HepG2 (cell line): ENCODE measurements around the gene BATF2. TPM values are rescaled to one million over a fixed set of nuclear protein-coding genes. Genes with fewer than 3 reads are reported as not detected.

ENCODE experiments used
- AFF4 ChIP-seq: sonication (generic); formaldehyde crosslinking; IDR thresholded peaks from 2 replicates; pipeline ENCODE4 v1.4.0; 2020; ENCODE audit warnings: missing genetic modification reagents
- EEA1 ChIP-seq: sonication (generic); formaldehyde crosslinking; IDR thresholded peaks from 2 replicates; pipeline ENCODE4 v1.5.1; 2020; ENCODE audit warnings: mild to moderate bottlenecking, missing genetic modification reagents, borderline replicate concordance
- FIP1L1 ChIP-seq: fragments of 200-400 bp; formaldehyde crosslinking; IDR thresholded peaks from 2 replicates; pipeline ENCODE4 v1.6.1; 2018; ENCODE audit warnings: low read depth, mild to moderate bottlenecking, low read length, moderate library complexity, borderline replicate concordance; ENCODE audit not compliant: insufficient read depth
- KLF16 ChIP-seq, 2 experiments: sonication (generic) in 1 of 2; formaldehyde crosslinking in 1 of 2; IDR thresholded peaks; 2 replicates each; pipeline versions ENCODE4 v1.6.1 to v1.8.0; 2016 to 2023; ENCODE audit warnings: missing genetic modification reagents in 2 of 2, missing compliant biosample characterization in 1 of 2
- MEF2D ChIP-seq: sonication (generic); formaldehyde crosslinking; IDR thresholded peaks from 2 replicates; pipeline ENCODE4 v1.5.1; 2020; ENCODE audit warnings: mild to moderate bottlenecking, missing genetic modification reagents
- MNT ChIP-seq: fragments of 450-650 bp; IDR thresholded peaks from 2 replicates; pipeline ENCODE4 v1.6.1; 2016
- MXD4 ChIP-seq: IDR thresholded peaks from 2 replicates; pipeline ENCODE4 v1.6.1; 2016; ENCODE audit warnings: mild to moderate bottlenecking, missing biosample characterization, missing genetic modification reagents
- PTBP1 ChIP-seq: fragments of 200-400 bp; formaldehyde crosslinking; IDR thresholded peaks from 2 replicates; pipeline ENCODE4 v1.6.1; 2018; ENCODE audit warnings: low read length, low read depth; ENCODE audit not compliant: poor library complexity, severe bottlenecking
- REPIN1 ChIP-seq: sonication (generic); formaldehyde crosslinking; IDR thresholded peaks from 2 replicates; pipeline ENCODE4 v1.8.0; 2022; ENCODE audit warnings: missing genetic modification reagents, low read depth, mild to moderate bottlenecking, borderline replicate concordance
- SSRP1 ChIP-seq: IDR thresholded peaks from 2 replicates; pipeline ENCODE4 v1.6.1; 2016; ENCODE audit warnings: control low read depth
- TCF7 ChIP-seq: sonication (generic); IDR thresholded peaks from 2 replicates; pipeline ENCODE4 v1.6.1; 2016; ENCODE audit warnings: antibody characterized with exemption, low read depth
- ZBTB26 ChIP-seq: IDR thresholded peaks from 2 replicates; pipeline ENCODE4 v1.6.1; 2016; ENCODE audit warnings: missing compliant biosample characterization, missing genetic modification reagents, borderline replicate concordance
- ZNF530 ChIP-seq: sonication (generic); formaldehyde crosslinking; IDR thresholded peaks from 2 replicates; pipeline ENCODE4 v1.5.0; 2020; ENCODE audit warnings: low read depth, mild to moderate bottlenecking, missing genetic modification reagents
- ZNF710 ChIP-seq: sonication (generic); formaldehyde crosslinking; IDR thresholded peaks from 2 replicates; pipeline ENCODE4 v1.5.0; 2020; ENCODE audit warnings: mild to moderate bottlenecking, missing genetic modification reagents, borderline replicate concordance
- ZNF747 ChIP-seq: sonication (generic); formaldehyde crosslinking; IDR thresholded peaks from 2 replicates; pipeline ENCODE4 v1.8.1; 2023; ENCODE audit warnings: missing genetic modification reagents, mild to moderate bottlenecking, borderline replicate concordance
- polyA plus RNA-seq, 8 experiments: library from polyadenylated mRNA; depleted of rRNA in 3 of 8; stranded (reverse) in 7 of 8; unstranded in 1 of 8; fragments of >200 nt; fragmentation: Illumina TruSeq in 4 of 8; extraction: Trizol in 4 of 8; gene quantifications; 2 replicates each; pipeline versions ENCODE4 v1.2.1 to v1.2.3, GENCODE V29; 2011 to 2016; ENCODE audit warnings: low read depth in 4 of 8, missing spikeins in 1 of 8, mixed read lengths in 1 of 8; ENCODE audit not compliant: insufficient read depth in 1 of 8
- total RNA-seq, 5 experiments: library from RNA; depleted of rRNA; stranded (reverse); fragments of >200 nt; fragmentation: Illumina TruSeq; extraction: Trizol; gene quantifications; 2 replicates each; pipeline ENCODE4 v1.2.3, GENCODE V29; 2016; ENCODE audit warnings: low read depth in 1 of 5
- TF ChIP-seq, protein P1 (sequence below): sonication (generic); formaldehyde crosslinking; IDR thresholded peaks from 2 replicates; pipeline ENCODE4 v1.4.0; 2020; ENCODE audit warnings: missing genetic modification reagents

BATF2 gene
- total and polyA plus RNA-seq, 2 of the 13 experiments (the other 11 are each of a cell fraction or from before 2014, with no cell fraction given): 2.8 to 3.9 TPM

DNA sequence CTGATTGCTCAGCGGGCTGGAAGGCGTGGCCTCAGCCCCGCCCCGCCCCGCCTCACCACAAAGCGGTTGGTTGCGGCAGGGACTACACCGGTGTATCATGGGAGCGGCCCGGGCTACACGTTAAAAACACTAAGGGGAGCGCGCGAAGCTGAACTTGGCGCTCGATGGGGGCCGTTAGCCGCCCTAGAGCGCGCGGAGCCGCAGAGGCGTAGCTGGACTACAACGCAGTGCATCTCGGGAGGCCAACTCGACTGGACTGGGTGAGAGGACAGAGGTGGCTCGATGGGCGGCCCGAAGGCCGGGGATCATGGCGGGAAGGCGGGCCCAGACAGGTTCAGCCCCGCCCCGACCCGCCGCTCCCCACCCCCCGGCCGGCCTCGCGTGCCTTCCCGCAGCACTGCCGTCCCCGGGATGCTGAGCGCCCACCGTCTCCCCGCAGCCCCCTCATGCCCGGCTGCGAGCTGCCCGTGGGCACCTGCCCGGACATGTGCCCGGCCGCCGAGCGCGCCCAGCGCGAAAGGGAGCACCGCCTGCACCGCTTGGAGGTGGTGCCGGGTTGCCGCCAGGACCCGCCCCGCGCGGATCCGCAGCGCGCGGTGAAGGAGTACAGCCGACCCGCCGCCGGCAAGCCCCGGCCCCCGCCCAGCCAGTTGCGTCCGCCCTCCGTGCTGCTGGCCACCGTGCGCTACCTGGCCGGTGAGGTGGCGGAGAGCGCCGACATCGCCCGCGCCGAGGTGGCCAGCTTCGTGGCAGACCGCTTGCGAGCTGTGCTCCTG, 44.3 kb upstream of the BATF2 start, which contains the start of gene SAC3D1 (continued):
- TF ChIP-seq AFF4 (CRISPR knock-in tag) (no peak), ZNF710 (peak; percentile 44; the same call in 1 of the 2 replicates), ZNF747 (CRISPR knock-in tag) (no peak), MEF2D (CRISPR knock-in tag) (peak; percentile 52; the same call in 1 of the 2 replicates), KLF16 (CRISPR knock-in tag; IDR thresholded peaks at IDR 0.05) (peak in 1 of 2 experiments; percentile 46; a peak in 2 of 4 replicates), REPIN1 (CRISPR knock-in tag) (peak; percentile 56; the same call in 1 of the 2 replicates), SSRP1 (CRISPR knock-in tag) (no peak), MXD4 (CRISPR knock-in tag) (peak; percentile 68; the same call in 1 of the 2 replicates), FIP1L1 (no peak), PTBP1 (peak; percentile 53), ZBTB26 (no peak), ZNF530 (CRISPR knock-in tag) (no peak), EEA1 (CRISPR knock-in tag) (peak; percentile 80; the same call in 1 of the 2 replicates), MNT (0 out of 2 replicates have a peak, but pooled peaks have one; percentile 9), TCF7 (no peak)
- TF ChIP-seq, protein P1, sequence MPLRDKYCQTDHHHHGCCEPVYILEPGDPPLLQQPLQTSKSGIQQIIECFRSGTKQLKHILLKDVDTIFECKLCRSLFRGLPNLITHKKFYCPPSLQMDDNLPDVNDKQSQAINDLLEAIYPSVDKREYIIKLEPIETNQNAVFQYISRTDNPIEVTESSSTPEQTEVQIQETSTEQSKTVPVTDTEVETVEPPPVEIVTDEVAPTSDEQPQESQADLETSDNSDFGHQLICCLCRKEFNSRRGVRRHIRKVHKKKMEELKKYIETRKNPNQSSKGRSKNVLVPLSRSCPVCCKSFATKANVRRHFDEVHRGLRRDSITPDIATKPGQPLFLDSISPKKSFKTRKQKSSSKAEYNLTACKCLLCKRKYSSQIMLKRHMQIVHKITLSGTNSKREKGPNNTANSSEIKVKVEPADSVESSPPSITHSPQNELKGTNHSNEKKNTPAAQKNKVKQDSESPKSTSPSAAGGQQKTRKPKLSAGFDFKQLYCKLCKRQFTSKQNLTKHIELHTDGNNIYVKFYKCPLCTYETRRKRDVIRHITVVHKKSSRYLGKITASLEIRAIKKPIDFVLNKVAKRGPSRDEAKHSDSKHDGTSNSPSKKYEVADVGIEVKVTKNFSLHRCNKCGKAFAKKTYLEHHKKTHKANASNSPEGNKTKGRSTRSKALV (CRISPR knock-in tag): peak; percentile 90
